ENCODE measurements around the gene A1BG.

- TF ChIP-seq, protein P1, sequence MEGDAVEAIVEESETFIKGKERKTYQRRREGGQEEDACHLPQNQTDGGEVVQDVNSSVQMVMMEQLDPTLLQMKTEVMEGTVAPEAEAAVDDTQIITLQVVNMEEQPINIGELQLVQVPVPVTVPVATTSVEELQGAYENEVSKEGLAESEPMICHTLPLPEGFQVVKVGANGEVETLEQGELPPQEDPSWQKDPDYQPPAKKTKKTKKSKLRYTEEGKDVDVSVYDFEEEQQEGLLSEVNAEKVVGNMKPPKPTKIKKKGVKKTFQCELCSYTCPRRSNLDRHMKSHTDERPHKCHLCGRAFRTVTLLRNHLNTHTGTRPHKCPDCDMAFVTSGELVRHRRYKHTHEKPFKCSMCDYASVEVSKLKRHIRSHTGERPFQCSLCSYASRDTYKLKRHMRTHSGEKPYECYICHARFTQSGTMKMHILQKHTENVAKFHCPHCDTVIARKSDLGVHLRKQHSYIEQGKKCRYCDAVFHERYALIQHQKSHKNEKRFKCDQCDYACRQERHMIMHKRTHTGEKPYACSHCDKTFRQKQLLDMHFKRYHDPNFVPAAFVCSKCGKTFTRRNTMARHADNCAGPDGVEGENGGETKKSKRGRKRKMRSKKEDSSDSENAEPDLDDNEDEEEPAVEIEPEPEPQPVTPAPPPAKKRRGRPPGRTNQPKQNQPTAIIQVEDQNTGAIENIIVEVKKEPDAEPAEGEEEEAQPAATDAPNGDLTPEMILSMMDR (IDR thresholded peaks at IDR 0.05) = no peak
- TF ChIP-seq EZH2 (IDR thresholded peaks at IDR 0.05) (no peak), EZH2phosphoT487 (IDR thresholded peaks at IDR 0.05) (no peak)
Measured at GRCh38 chr19:58345558-58345957, 7.7 kb downstream of the A1BG start.

Measured in neural progenitor cell (in vitro differentiated cells).